AG10803 (cell line): ENCODE data around the gene FER.

Experiments
- DNase-seq: peaks from one replicate; pipeline ENCODE4 v3.0.0; 2010; ENCODE audit warnings: low read depth
- H3K4me3 ChIP-seq: 2 replicates; pipeline ENCODE4 v1.5.1; 2011; ENCODE audit warnings: mild to moderate bottlenecking, low read length, control low read depth
- TF ChIP-seq, protein P1 (sequence below): conservative IDR thresholded peaks from 2 replicates; pipeline ENCODE4 v1.5.1; 2011; ENCODE audit warnings: mild to moderate bottlenecking, low read length, control low read depth, inconsistent platforms

Gene FER

DNA sequence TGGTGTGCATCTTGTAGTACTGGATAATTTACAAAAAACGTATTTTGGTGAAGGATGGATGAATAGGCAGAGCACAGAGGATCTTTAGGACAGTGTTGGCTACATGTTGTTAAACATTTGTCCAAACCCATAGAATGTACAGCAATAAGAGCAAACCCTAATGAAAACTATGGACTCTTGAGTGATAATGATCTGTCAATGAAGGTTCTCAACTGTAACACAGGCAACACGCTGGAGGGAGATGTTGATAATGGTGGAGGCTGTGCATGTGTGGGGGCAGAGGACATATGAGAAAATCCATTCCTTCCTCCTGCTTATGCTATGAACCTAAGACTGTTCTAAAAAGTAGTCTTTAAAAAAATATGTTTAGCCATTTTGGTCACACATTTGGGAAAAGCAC lies 194.0 kb downstream of the FER start:
- H3K4me3 ChIP-seq: no peak overlapping the region
- TF ChIP-seq, protein P1, sequence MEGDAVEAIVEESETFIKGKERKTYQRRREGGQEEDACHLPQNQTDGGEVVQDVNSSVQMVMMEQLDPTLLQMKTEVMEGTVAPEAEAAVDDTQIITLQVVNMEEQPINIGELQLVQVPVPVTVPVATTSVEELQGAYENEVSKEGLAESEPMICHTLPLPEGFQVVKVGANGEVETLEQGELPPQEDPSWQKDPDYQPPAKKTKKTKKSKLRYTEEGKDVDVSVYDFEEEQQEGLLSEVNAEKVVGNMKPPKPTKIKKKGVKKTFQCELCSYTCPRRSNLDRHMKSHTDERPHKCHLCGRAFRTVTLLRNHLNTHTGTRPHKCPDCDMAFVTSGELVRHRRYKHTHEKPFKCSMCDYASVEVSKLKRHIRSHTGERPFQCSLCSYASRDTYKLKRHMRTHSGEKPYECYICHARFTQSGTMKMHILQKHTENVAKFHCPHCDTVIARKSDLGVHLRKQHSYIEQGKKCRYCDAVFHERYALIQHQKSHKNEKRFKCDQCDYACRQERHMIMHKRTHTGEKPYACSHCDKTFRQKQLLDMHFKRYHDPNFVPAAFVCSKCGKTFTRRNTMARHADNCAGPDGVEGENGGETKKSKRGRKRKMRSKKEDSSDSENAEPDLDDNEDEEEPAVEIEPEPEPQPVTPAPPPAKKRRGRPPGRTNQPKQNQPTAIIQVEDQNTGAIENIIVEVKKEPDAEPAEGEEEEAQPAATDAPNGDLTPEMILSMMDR: no peak
- DNase-seq: no peak

DNA sequence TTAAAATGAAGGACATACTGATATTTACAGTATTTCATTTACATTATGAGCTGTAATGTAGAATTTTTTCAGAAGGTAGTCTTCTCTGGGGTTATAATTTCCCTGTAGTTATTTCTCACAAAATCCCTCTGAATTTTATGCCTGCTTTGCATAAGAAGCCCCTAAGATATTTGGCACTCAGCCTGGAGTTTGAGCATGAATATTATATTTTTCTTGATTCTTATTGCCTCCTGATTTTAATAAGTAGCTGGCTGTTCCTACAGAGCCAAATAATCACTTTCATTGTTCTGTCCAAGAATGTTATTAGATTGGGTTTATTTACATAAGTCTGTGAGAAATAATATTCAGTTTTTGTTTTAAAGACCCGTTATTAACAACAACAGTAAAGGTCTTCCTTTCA lies 195.0 kb downstream of the FER start:
- H3K4me3 ChIP-seq: no peak overlapping the region
- DNase-seq: no peak
- TF ChIP-seq, protein P1: no peak

DNA sequence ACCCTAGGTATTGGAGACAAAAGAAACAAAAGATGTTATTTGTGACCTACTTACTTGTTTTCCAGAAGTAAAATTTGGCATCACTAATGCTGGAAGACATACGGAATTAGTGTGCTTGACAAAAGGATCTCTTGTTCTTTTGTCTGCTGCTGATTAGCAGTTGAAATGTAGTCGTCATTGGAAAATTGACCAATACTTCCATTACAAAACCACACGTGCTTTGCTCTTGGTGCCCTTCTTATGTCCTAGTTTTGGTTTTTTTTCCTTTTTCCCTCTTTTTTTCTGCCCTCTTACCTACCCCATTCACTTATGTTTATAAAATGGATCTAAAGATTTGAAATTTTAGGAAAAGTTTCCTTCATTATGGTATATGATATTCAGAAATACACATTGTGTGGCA lies 197.4 kb downstream of the FER start:
- no peak overlapping the region for H3K4me3 ChIP-seq

DNA sequence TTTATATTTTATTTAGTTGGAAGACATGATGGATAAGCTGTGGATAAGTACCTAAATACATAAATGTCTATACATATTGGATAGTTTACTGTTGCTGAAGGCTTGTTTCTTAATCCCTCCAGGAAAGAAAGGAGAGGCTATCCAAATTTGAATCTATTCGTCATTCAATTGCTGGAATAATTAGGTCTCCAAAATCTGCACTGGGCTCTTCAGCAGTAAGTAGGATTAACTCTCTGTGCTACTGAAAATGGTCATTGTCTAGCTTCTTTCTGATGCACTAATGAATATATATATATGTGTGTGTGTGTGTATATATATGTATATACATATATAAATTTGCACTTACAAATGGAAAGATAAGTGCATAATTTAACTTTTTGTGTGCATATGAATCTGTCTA lies 198.3 kb downstream of the FER start:
- no peak for DNase-seq
- no peak overlapping the region for H3K4me3 ChIP-seq
- TF ChIP-seq, protein P1: no peak

More for the DNA sequence above, 197.4 kb downstream of the FER start:
- TF ChIP-seq, protein P1: no peak
- DNase-seq: no peak

DNA sequence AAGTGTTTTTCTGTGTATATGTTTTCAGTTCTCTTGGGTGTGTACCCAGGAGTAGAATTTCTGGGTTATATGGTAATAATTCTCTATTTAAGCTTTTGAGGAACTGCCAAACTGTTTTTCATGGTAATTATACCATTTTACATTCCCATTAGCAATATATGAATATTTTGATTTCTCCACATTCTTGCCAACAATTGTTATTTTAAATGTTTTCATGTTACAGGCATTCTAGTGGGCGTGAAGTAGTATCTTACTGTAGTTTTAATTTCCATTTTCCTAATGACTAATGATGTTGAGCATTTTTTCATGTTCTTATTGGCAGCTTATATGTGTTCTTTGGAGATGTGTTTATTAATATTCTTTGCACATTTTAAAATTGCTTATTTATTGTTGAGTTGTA lies 199.5 kb downstream of the FER start:
- no peak for DNase-seq
- TF ChIP-seq, protein P1: no peak
- H3K4me3 ChIP-seq: no peak overlapping the region

DNA sequence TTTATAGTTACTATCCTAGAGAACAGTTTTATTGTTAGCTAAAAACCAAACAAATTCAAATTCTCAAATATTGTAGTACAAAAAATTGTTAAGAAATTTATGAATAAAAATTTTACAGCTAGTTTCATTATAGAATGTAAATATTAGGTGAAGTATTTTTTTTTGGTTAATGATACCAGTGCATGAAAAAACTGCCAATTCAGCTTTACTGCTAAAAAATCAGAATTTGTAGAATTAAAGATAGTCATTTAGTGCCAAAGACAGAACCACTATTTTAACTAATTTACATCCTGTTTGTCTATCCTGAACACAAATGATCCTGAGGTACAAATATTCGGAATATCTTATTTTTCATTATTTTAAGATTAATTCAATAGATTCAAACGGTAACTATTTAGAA lies 202.6 kb downstream of the FER start:
- H3K4me3 ChIP-seq: no peak overlapping the region
- no peak for DNase-seq
- TF ChIP-seq, protein P1: no peak

DNA sequence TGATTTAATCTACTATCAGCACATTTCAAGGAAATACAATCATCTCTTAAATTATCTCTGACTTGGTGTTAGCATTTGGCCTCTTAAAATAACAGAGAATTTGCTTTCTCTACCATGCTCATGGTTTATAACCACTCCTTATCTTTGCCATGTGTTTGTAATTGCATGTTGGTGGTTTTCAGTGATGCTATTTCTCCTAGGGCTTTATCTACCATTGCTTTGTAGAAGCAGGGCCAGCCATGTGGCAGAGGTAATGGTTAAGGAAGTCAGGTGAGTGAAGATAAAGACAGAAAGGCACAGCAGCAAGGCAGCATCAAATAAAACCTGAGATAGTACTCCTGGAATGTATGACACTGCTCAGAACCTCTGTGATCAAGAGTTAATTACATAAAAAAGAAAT lies 206.2 kb downstream of the FER start:
- DNase-seq: no peak
- no peak overlapping the region for H3K4me3 ChIP-seq
- TF ChIP-seq, protein P1: no peak
